Stomach (tissue), 9 donors: ENCODE results near the gene SSR1. TPM values are rescaled to one million over a fixed set of nuclear protein-coding genes. Genes with fewer than 3 reads are reported as not detected.

Source experiments
- DNase-seq, 2 donors: peaks; one replicate each; pipeline versions ENCODE4 v3.0.0 to v3.0.0-alpha.2; 2013 to 2019
- H3K27ac ChIP-seq, 5 donors: fragments of 200-600 bp in 4 of 5; sonication (generic) in 4 of 5; one replicate each; pipeline ENCODE4 v1.5.1; 2013 to 2019; ENCODE audit warnings: mild to moderate bottlenecking in 1 of 5, moderate library complexity in 1 of 5
- H3K27me3 ChIP-seq, 3 donors: fragments of 200-600 bp; sonication (generic); one replicate each; pipeline ENCODE4 v1.5.1; 2017 to 2019; ENCODE audit warnings: mixed run types in 1 of 3
- H3K36me3 ChIP-seq, 4 donors: fragments of 200-600 bp; sonication (generic); 1 replicate in 3 of 4; 2 replicates in 1 of 4; pipeline ENCODE4 v1.5.1; 2016 to 2019
- H3K4me1 ChIP-seq, 4 donors: fragments of 200-600 bp; sonication (generic); one replicate each; pipeline ENCODE4 v1.5.1; 2016 to 2019
- H3K4me3 ChIP-seq, 4 donors: fragments of 200-600 bp; sonication (generic) in 3 of 4; one replicate each; pipeline ENCODE4 v1.5.1; 2016 to 2019; ENCODE audit warnings: mild to moderate bottlenecking in 1 of 4
- H3K9me3 ChIP-seq, 4 donors: fragments of 200-600 bp; sonication (generic); one replicate each; pipeline ENCODE4 v1.5.1; 2016 to 2019
- EP300 ChIP-seq: sonication (generic); formaldehyde crosslinking; IDR thresholded peaks from one replicate; pipeline ENCODE4 v1.6.1; 2017; ENCODE audit warnings: antibody characterized with exemption
- POLR2A ChIP-seq, 4 donors: fragments of 450-650 bp; IDR thresholded peaks; one replicate each; pipeline ENCODE4 v1.6.1; 2016; ENCODE audit warnings: antibody characterized with exemption in 4 of 4, control low read depth in 2 of 4, mild to moderate bottlenecking in 1 of 4, moderate library complexity in 1 of 4
- POLR2AphosphoS5 ChIP-seq, 3 donors: sonication (generic); formaldehyde crosslinking; IDR thresholded peaks; one replicate each; pipeline ENCODE4 v1.6.1; 2016; ENCODE audit warnings: antibody characterized with exemption in 3 of 3
- WGBS, 5 donors: extraction: QIAGEN DNeasy Blood & Tissue Kit in 3 of 5; methylation state at CpG; one replicate each; pipeline versions ENCODE4 v1.1.5 to v1.1.7; 2013 to 2018; 5-methylcytosine and 5-hydroxymethylcytosine counted together
- intact Hi-C: fragments of 100-400 bp; cut with DNase I; formaldehyde crosslinking; loops from one replicate; pipeline ENCODE4 v1.15.1; 2023; ENCODE audit warnings: low total_unique reads
- polyA plus RNA-seq, 3 donors: library from polyadenylated mRNA; stranded (reverse); fragments of 200-250 nt; gene quantifications; one replicate each; pipeline ENCODE4 v1.2.3, GENCODE V29; 2013
- total RNA-seq, 5 donors: library from RNA; depleted of rRNA; stranded (reverse); fragments of >200 nt; gene quantifications; one replicate each; pipeline versions ENCODE4 v1.1.0 to v1.2.3, GENCODE V29; 2014 to 2016
- TF ChIP-seq, protein P1 (sequence below), 7 experiments: fragments of 450-650 bp in 4 of 7; fragments of 200-600 bp in 3 of 7; sonication (generic) in 3 of 7; IDR thresholded peaks; one replicate each; pipeline ENCODE4 v1.5.1; 2016 to 2019; ENCODE audit warnings: antibody characterized with exemption in 7 of 7, control low read depth in 2 of 7, mild to moderate bottlenecking in 1 of 7
- donor health status: healthy with polysubstance abuse.
- donor health status: Bipolar disorder and iron deficiency.
- donor health status: healthy.

Gene SSR1
- total and polyA plus RNA-seq, 8 donors, result 11.6 to 62.4 (median 30.1) TPM

DNA sequence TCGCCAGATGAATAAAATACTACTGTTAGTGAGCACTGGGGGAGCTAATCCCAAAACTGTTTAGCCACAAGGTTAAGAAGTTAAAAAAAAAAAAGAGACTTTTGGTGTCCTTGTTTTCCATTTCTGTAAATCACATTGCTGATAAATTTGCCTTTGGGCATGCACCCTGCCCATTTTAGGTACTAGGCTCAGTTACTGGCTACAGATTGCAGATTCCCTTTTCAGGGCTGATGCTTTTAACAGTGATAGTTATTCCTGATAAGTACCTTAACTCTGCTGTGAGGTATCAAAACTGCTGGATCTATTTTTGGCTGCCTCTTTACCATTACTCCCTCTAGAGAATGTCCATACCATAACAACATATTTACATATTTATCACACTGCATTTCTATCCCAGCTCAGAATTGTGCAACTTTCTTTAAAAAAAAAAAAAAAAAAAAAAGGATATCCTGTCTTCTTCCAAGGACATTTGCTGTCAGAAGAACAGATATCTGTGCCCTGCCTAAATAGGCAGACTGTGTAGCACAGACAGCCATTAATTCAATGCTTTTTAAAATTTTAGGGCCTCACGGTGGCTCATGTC is 94.5 kb downstream of the SSR1 start:
- WGBS, 5 donors, result 72 to 90% (median 86%) methylated on average over 2 of the region's 2 CpGs
- Histone ChIP-seq H3K9me3 (no peaks in the 10 kb centered on the region), H3K36me3 (peaks cover 22 to 65% (median 60%) of the 10 kb centered on the region in 4 donors), H3K27ac (peak overlapping the region in 1 of 5 donors; percentile 53), H3K27me3 (no peaks in the 10 kb centered on the region), H3K4me1 (peaks cover 15 to 41% (median 29%) of the 10 kb centered on the region in 4 donors), H3K4me3 (no peak overlapping the region)
- TF ChIP-seq POLR2AphosphoS5 (IDR thresholded peaks at IDR 0.05) (no peak), EP300 (no peak), POLR2A (IDR thresholded peaks at IDR 0.05) (no peak)
- TF ChIP-seq, protein P1, sequence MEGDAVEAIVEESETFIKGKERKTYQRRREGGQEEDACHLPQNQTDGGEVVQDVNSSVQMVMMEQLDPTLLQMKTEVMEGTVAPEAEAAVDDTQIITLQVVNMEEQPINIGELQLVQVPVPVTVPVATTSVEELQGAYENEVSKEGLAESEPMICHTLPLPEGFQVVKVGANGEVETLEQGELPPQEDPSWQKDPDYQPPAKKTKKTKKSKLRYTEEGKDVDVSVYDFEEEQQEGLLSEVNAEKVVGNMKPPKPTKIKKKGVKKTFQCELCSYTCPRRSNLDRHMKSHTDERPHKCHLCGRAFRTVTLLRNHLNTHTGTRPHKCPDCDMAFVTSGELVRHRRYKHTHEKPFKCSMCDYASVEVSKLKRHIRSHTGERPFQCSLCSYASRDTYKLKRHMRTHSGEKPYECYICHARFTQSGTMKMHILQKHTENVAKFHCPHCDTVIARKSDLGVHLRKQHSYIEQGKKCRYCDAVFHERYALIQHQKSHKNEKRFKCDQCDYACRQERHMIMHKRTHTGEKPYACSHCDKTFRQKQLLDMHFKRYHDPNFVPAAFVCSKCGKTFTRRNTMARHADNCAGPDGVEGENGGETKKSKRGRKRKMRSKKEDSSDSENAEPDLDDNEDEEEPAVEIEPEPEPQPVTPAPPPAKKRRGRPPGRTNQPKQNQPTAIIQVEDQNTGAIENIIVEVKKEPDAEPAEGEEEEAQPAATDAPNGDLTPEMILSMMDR (IDR thresholded peaks at IDR 0.05), result no peak
- DNase-seq, result no peak
- intact Hi-C loops, result no loop called here

Other genes with a start within 250 kb of the SSR1 start
- 100 to 1,000 TPM in 1 of 5 donors, 10 to 100 TPM in 4; 39.7 to 125 (median 61.8) TPM for gene RREB1, start 205.2 kb downstream of the SSR1 start, total RNA-seq
- gene RREB1, start 205.2 kb downstream of the SSR1 start, polyA plus RNA-seq, result 1 to 10 TPM; 4.0 to 8.2 (median 5.2) TPM
- not detected for gene CAGE1, start 76.5 kb upstream of the SSR1 start, total RNA-seq
- gene CAGE1, start 76.5 kb upstream of the SSR1 start, polyA plus RNA-seq, result not detected
- 100 to 1,000 TPM in 1 of 5 donors, 10 to 100 TPM in 3, 1 to 10 TPM in 1; 8.7 to 105 (median 16.5) TPM for gene RIOK1, start 76.6 kb upstream of the SSR1 start, total RNA-seq
- gene RIOK1, start 76.6 kb upstream of the SSR1 start, polyA plus RNA-seq, result 10 to 100 TPM; 11.6 to 14.1 (median 12.0) TPM
- 100 to 1,000 TPM in 4 of 5 donors, 10 to 100 TPM in 1; 58.9 to 125 (median 121) TPM for gene DSP, start 228.5 kb upstream of the SSR1 start, total RNA-seq
- 10 to 100 TPM; 12.0 to 53.9 (median 15.6) TPM for gene DSP, start 228.5 kb upstream of the SSR1 start, polyA plus RNA-seq